DOHH2 (cell line): Measurements from ENCODE around the gene MAP3K9.

Experiments used
- CTCF ChIP-seq: fragments of 200-600 bp; sonication (generic); IDR thresholded peaks from one replicate; pipeline ENCODE4 v1.5.1; 2014; ENCODE audit warnings: antibody characterized with exemption, mild to moderate bottlenecking, low read depth, low read length; ENCODE audit not compliant: poor library complexity, severe bottlenecking
- EZH2phosphoT487 ChIP-seq: fragments of 200-600 bp; sonication (generic); IDR thresholded peaks from 2 replicates; pipeline ENCODE4 v1.6.1; 2017; ENCODE audit warnings: borderline replicate concordance, mild to moderate bottlenecking, antibody characterized with exemption, low read length, moderate library complexity, mixed read lengths

DNA sequence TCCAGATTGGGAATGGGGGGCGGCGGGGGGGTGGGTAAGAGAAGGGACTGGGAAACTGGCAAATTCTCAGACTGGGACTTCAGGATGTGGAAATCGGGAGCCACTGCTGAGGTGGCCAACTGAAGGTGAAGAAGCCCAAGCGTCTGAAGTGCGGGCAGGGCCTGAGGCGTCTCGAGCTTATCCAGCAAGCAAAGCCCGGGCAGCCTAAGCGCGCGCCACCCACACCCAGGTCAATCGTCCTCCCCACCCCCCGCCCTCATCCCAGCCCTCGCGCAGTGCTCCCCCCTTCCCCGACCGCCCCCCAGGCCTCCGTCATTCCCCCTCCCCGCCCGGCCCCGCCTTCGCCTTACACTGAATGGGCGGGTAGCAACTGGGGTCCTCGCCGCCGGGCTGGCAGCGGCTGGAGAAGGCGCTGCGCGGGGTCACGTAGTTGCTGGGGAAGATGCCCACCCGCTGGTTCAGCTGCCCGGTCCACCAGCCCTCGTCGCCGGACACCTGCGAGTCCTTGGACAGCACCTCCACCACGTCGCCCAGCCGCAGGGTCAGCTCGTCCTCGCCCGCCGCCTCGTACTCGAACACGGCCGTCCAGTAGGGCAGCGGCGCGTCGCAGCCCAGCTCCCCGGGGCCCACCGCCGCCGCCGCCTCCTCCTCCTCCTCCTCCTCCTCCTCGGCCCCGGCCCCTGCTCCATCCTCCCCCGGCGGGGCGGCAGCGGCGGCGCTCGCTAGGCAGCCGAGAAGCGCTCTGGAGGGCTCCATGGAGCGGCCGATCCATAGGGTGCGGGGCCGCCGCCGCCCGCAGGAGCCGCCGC lies 693 bp downstream of the MAP3K9 start:
- TF ChIP-seq CTCF (no peak), EZH2phosphoT487 (no peak)
